Ishikawa (cell line): Measurements from ENCODE around the gene NDUFB10.

Source experiments
- CEBPB ChIP-seq: IDR thresholded peaks from 2 replicates; pipeline ENCODE4 v1.6.1; 2012
- CREB1 ChIP-seq: IDR thresholded peaks from 2 replicates; pipeline ENCODE4 v1.6.1; 2012; ENCODE audit warnings: low read depth
- EGR1 ChIP-seq: IDR thresholded peaks from 2 replicates; pipeline ENCODE4 v1.6.1; 2012
- EP300 ChIP-seq: IDR thresholded peaks from 2 replicates; pipeline ENCODE4 v1.6.1; 2012; ENCODE audit warnings: borderline replicate concordance
- FOXM1 ChIP-seq: IDR thresholded peaks from 2 replicates; pipeline ENCODE4 v1.6.1; 2012; ENCODE audit warnings: low read depth, borderline replicate concordance
- NFIC ChIP-seq: IDR thresholded peaks from 2 replicates; pipeline ENCODE4 v1.6.1; 2012
- RAD21 ChIP-seq: IDR thresholded peaks from 2 replicates; pipeline ENCODE4 v1.6.1; 2012; ENCODE audit warnings: low read depth
- TAF1 ChIP-seq: IDR thresholded peaks from 2 replicates; pipeline ENCODE4 v1.6.1; 2012; ENCODE audit warnings: low read depth, mild to moderate bottlenecking
- TCF12 ChIP-seq: IDR thresholded peaks from 2 replicates; pipeline ENCODE4 v1.6.1; 2012; ENCODE audit warnings: low read depth
- TEAD4 ChIP-seq: IDR thresholded peaks from 2 replicates; pipeline ENCODE4 v1.6.1; 2012
- YY1 ChIP-seq: IDR thresholded peaks from 2 replicates; pipeline ENCODE4 v1.6.1; 2012; ENCODE audit warnings: low read depth
- ZBTB7A ChIP-seq: IDR thresholded peaks from 2 replicates; pipeline ENCODE4 v1.6.1; 2012; ENCODE audit warnings: low read depth
- TF ChIP-seq, protein P1 (sequence below): IDR thresholded peaks from 2 replicates; pipeline ENCODE4 v1.6.1; 2012
- TF ChIP-seq, protein P2 (sequence below): IDR thresholded peaks from 2 replicates; pipeline ENCODE4 v1.6.1; 2012
- TF ChIP-seq, protein P3 (sequence below): IDR thresholded peaks from 2 replicates; pipeline ENCODE4 v1.6.1; 2012; ENCODE audit warnings: low read depth, mild to moderate bottlenecking

Gene NDUFB10

DNA sequence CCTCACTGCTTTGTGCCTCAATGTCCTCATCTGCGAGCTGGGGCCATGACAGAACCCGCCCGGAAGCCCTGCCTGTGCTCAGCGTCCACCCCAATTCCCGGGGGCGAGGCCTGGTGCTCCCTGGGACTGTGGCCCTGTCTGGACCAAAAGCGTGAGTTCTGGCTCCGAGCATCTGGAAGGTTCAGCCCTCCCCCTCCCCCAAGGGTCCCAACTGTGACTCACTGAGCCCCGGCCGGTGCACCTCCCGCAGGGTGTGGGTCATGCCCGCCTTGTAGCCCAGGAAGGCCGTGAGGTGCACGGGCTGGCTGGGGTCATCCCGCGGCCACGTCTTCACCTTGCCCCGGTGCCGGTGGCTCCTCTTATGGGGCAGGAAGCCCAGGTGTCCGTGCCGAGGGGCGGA lies 5.6 kb upstream of the NDUFB10 start:
- TF ChIP-seq, protein P1, sequence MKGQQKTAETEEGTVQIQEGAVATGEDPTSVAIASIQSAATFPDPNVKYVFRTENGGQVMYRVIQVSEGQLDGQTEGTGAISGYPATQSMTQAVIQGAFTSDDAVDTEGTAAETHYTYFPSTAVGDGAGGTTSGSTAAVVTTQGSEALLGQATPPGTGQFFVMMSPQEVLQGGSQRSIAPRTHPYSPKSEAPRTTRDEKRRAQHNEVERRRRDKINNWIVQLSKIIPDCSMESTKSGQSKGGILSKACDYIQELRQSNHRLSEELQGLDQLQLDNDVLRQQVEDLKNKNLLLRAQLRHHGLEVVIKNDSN = no peak
- TF ChIP-seq EP300 = no peak
- TF ChIP-seq TAF1 = no peak
- no peak for TF ChIP-seq CEBPB
- TF ChIP-seq YY1 = no peak
- no peak for TF ChIP-seq ZBTB7A
- TF ChIP-seq CREB1 = no peak
- no peak for TF ChIP-seq FOXM1
- TF ChIP-seq, protein P2, sequence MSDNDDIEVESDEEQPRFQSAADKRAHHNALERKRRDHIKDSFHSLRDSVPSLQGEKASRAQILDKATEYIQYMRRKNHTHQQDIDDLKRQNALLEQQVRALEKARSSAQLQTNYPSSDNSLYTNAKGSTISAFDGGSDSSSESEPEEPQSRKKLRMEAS = no peak
- no peak for TF ChIP-seq EGR1
- no peak for TF ChIP-seq RAD21
- TF ChIP-seq NFIC = no peak
- TF ChIP-seq TCF12 = no peak
- TF ChIP-seq, protein P3, sequence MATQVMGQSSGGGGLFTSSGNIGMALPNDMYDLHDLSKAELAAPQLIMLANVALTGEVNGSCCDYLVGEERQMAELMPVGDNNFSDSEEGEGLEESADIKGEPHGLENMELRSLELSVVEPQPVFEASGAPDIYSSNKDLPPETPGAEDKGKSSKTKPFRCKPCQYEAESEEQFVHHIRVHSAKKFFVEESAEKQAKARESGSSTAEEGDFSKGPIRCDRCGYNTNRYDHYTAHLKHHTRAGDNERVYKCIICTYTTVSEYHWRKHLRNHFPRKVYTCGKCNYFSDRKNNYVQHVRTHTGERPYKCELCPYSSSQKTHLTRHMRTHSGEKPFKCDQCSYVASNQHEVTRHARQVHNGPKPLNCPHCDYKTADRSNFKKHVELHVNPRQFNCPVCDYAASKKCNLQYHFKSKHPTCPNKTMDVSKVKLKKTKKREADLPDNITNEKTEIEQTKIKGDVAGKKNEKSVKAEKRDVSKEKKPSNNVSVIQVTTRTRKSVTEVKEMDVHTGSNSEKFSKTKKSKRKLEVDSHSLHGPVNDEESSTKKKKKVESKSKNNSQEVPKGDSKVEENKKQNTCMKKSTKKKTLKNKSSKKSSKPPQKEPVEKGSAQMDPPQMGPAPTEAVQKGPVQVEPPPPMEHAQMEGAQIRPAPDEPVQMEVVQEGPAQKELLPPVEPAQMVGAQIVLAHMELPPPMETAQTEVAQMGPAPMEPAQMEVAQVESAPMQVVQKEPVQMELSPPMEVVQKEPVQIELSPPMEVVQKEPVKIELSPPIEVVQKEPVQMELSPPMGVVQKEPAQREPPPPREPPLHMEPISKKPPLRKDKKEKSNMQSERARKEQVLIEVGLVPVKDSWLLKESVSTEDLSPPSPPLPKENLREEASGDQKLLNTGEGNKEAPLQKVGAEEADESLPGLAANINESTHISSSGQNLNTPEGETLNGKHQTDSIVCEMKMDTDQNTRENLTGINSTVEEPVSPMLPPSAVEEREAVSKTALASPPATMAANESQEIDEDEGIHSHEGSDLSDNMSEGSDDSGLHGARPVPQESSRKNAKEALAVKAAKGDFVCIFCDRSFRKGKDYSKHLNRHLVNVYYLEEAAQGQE = no peak
- no peak for TF ChIP-seq TEAD4

DNA sequence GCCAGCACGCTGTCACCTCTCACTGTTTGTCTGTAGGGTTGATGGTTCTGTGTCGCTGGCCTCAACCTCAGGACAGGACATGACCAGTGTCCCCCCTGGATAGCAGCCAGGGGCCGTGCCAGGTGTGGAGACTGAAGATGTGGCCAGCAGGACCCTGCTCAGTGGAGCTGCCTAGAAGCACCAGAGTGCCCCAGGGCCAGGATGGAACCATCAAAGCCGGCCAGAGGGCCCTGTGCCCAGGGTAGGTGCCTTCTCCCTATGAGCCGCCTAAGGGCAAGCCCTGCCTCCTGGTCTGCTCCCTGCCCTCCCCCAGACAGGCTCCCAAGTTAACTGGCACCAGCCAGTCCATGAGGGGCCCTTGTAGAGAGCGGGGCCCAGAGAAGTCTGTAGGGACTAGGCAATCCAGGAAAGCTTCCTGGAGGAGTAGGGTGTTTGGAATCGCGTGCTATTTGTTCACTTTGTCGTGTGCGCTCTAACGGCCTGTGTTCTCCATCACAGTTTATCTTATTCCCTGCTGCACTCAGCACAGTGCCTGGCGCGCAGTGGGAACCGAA lies 546 bp upstream of the NDUFB10 start:
- TF ChIP-seq FOXM1 = no peak
- TF ChIP-seq EGR1 = no peak
- TF ChIP-seq EP300 = no peak
- TF ChIP-seq, protein P2 = no peak
- no peak for TF ChIP-seq YY1
- no peak for TF ChIP-seq NFIC
- no peak for TF ChIP-seq CREB1
- TF ChIP-seq, protein P3 = no peak
- TF ChIP-seq CEBPB = no peak
- no peak for TF ChIP-seq TCF12
- no peak for TF ChIP-seq RAD21
- no peak for TF ChIP-seq TAF1
- no peak for TF ChIP-seq ZBTB7A
- no peak for TF ChIP-seq TEAD4
- TF ChIP-seq, protein P1 = no peak

DNA sequence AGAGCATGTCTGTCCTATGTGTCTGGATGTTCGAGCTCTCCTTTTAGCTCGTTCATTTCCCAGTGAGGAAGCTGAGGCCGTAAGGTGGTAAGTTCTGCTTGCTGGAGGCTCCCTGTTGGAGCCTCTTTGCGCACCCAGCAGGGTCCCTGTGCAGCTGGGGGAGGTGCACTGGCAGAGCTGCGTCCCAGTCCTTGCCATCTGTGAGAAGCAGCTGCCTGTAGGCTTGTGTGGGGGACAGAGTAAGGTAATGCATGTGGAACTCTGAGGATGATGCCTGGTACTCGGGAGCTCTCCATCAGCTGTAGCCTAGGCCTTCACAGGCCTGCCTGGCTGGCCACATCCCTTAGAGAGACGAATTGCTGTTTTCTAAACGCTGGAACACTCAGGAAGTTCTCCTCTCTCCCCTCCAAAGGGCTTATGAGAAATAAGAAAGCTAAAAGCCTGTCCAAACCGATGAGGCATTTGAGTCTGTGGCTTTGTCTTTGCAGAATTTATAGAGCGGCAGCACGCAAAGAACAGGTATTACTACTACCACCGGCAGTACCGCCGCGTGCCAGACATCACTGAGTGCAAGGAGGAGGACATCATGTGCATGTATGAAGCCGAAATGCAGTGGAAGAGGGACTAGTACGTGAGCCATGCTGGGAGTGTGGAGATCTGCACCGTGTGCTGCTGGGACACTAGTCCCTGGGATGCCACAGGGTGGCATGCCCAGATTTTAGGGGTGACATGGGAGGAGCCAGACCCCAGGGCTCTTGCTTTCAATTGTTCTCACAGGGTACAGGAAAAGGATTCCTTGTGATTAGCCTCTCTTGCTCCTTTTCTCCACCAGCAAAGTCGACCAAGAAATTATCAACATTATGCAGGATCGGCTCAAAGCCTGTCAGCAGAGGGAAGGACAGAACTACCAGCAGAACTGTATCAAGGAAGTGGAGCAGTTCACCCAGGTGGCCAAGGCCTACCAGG lies 1.6 kb downstream of the NDUFB10 start:
- TF ChIP-seq YY1 (no peak), NFIC (no peak), TEAD4 (peak; percentile 11), TAF1 (no peak), RAD21 (no peak), EP300 (no peak), TCF12 (0 out of 2 replicates have a peak, but pooled peaks have one; percentile 34), FOXM1 (no peak), CREB1 (no peak), ZBTB7A (no peak), EGR1 (no peak)
- TF ChIP-seq, protein P1 = peak; percentile 34
- TF ChIP-seq, protein P3 = no peak
- TF ChIP-seq, protein P2 = peak; percentile 48; the same call in 1 of the 2 replicates
